CD4-positive, CD25-positive, alpha-beta regulatory T cell (primary cell): ENCODE data around the gene TTPAL. TPM values are rescaled to one million over a fixed set of nuclear protein-coding genes. Genes with fewer than 3 reads are reported as not detected.
A peak's percentile ranks its signal among the peaks of the same experiment; 100 is the strongest.

Experiments used
- ATAC-seq, 2 donors: fragments of 150-1000 bp; cut with Tn5 transposase; one replicate each; pipeline ENCODE4 v1.10.0; 2021; ENCODE audit warnings: low read depth in 2 of 2, moderate number of reproducible peaks in 2 of 2, moderate library complexity in 1 of 2
- DNase-seq, 3 donors: peaks; one replicate each; pipeline versions ENCODE4 v3.0.0 to v3.0.0-alpha.2; 2012 to 2022; ENCODE audit warnings: mixed read lengths in 1 of 3
- H3K27ac ChIP-seq: one replicate; pipeline ENCODE4 v1.7.0; 2013; ENCODE audit warnings: mild to moderate bottlenecking, low read length; ENCODE audit not compliant: insufficient read depth, poor library complexity, severe bottlenecking
- H3K27me3 ChIP-seq: one replicate; pipeline ENCODE4 v1.7.0; 2013; ENCODE audit warnings: low read length; ENCODE audit not compliant: control insufficient read depth, insufficient read depth
- H3K36me3 ChIP-seq: one replicate; pipeline ENCODE4 v1.7.0; 2013; ENCODE audit warnings: mild to moderate bottlenecking, low read length, moderate library complexity; ENCODE audit not compliant: control insufficient read depth, insufficient read depth
- H3K4me1 ChIP-seq: 2 replicates; pipeline ENCODE4 v1.7.0; 2013; ENCODE audit warnings: mild to moderate bottlenecking, low read length; ENCODE audit not compliant: insufficient read depth, control insufficient read depth, poor library complexity, severe bottlenecking
- H3K4me3 ChIP-seq: one replicate; pipeline ENCODE4 v1.7.0; 2013; ENCODE audit warnings: low read depth, mild to moderate bottlenecking, low read length, moderate library complexity
- H3K9me3 ChIP-seq, 2 experiments: 1 replicate in 1 of 2; 2 replicates in 1 of 2; pipeline ENCODE4 v1.7.0; 2013; ENCODE audit warnings: low read length in 2 of 2, mild to moderate bottlenecking in 1 of 2, moderate library complexity in 1 of 2; ENCODE audit not compliant: control insufficient read depth in 2 of 2
- H3K27ac Mint-ChIP-seq, 3 donors: one replicate each; pipeline ENCODE4 v1.8.0; 2020 to 2022; ENCODE audit warnings: mild to moderate bottlenecking in 3 of 3, mixed read lengths in 3 of 3, moderate library complexity in 2 of 3
- H3K27me3 Mint-ChIP-seq: one replicate; pipeline ENCODE4 v1.8.0; 2022; ENCODE audit warnings: mild to moderate bottlenecking, mixed read lengths
- H3K36me3 Mint-ChIP-seq: one replicate; pipeline ENCODE4 v1.8.0; 2020; ENCODE audit warnings: mixed read lengths
- H3K4me1 Mint-ChIP-seq, 4 donors: one replicate each; pipeline ENCODE4 v1.8.0; 2020 to 2022; ENCODE audit warnings: mixed read lengths in 4 of 4, mild to moderate bottlenecking in 1 of 4
- H3K4me3 Mint-ChIP-seq, 4 donors: one replicate each; pipeline ENCODE4 v1.8.0; 2020 to 2022; ENCODE audit warnings: mild to moderate bottlenecking in 4 of 4, mixed read lengths in 4 of 4, moderate library complexity in 3 of 4
- H3K9me3 Mint-ChIP-seq, 7 donors: one replicate each; pipeline ENCODE4 v1.8.0; 2020 to 2022; ENCODE audit warnings: mixed read lengths in 7 of 7, mild to moderate bottlenecking in 3 of 7, moderate library complexity in 2 of 7
- polyA plus RNA-seq, 4 donors: library from polyadenylated mRNA; unstranded; fragments of 300-500 nt; fragmentation: Illumina TruSeq; gene quantifications; one replicate each; pipeline ENCODE4 v1.2.3, GENCODE V29; 2021
- total RNA-seq: library from RNA; stranded (reverse); gene quantifications from one replicate; pipeline ENCODE4 v1.2.3, GENCODE V29; 2022

The TTPAL gene
- total and polyA plus RNA-seq, 5 donors from 2014 or later = 11.5 to 14.4 (median 13.2) TPM

- Mint-ChIP-seq H3K27ac (peak overlapping the region; percentile 42 to 86 (median 62)), H3K4me3 (no peak overlapping the region), H3K36me3 (peaks cover 57% of the 10 kb centered on the region), H3K4me1 (peaks cover 10 to 29% (median 19%) of the 10 kb centered on the region in 4 donors), H3K9me3 (no peaks in the 10 kb centered on the region), H3K27me3 (no peaks in the 10 kb centered on the region)
- Histone ChIP-seq H3K27me3 (no peaks in the 10 kb centered on the region), H3K27ac (no peak overlapping the region), H3K4me3 (no peak overlapping the region), H3K9me3 (no peaks in the 10 kb centered on the region), H3K4me1 (no peaks in the 10 kb centered on the region), H3K36me3 (peaks cover 79% of the 10 kb centered on the region)
- peak in 1 of 3 donors; percentile 26 for DNase-seq
- ATAC-seq = peak; percentile 80 to 82
Measured at GRCh38 chr20:44495802-44496481, 20.3 kb downstream of the TTPAL start.

GRCh38 chr20:44496976-44497375 is 21.3 kb downstream of the TTPAL start:
- Histone ChIP-seq H3K9me3 (no peaks in the 10 kb centered on the region), H3K36me3 (peaks cover 87% of the 10 kb centered on the region), H3K4me1 (no peaks in the 10 kb centered on the region), H3K27ac (no peak overlapping the region), H3K27me3 (no peaks in the 10 kb centered on the region), H3K4me3 (no peak overlapping the region)
- H3K27ac Mint-ChIP-seq = peak overlapping the region; percentile 25 to 45 (median 38)
- peaks cover 13 to 24% (median 16%) of the 10 kb centered on the region in 4 donors for H3K4me1 Mint-ChIP-seq
- ATAC-seq (peak in 1 of 2 donors; percentile 7), DNase-seq (no peak)
- H3K4me3 Mint-ChIP-seq = no peak overlapping the region
- peaks cover 59% of the 10 kb centered on the region for H3K36me3 Mint-ChIP-seq
- H3K27me3 Mint-ChIP-seq = no peaks in the 10 kb centered on the region
- no peaks in the 10 kb centered on the region for H3K9me3 Mint-ChIP-seq

GRCh38 chr20:44497761-44498160 is 22.1 kb downstream of the TTPAL start:
- no peaks in the 10 kb centered on the region for H3K4me1 ChIP-seq
- no peak for DNase-seq
- no peaks in the 10 kb centered on the region for H3K27me3 ChIP-seq
- H3K27ac ChIP-seq = no peak overlapping the region
- H3K36me3 Mint-ChIP-seq = peaks cover 62% of the 10 kb centered on the region
- no peaks in the 10 kb centered on the region for H3K27me3 Mint-ChIP-seq
- no peaks in the 10 kb centered on the region for H3K9me3 Mint-ChIP-seq
- ATAC-seq = no peak
- peaks cover 13 to 24% (median 17%) of the 10 kb centered on the region in 4 donors for H3K4me1 Mint-ChIP-seq
- peaks cover 88% of the 10 kb centered on the region for H3K36me3 ChIP-seq
- no peak overlapping the region for H3K4me3 Mint-ChIP-seq
- H3K9me3 ChIP-seq = no peaks in the 10 kb centered on the region
- peak overlapping the region; percentile 25 to 85 (median 40) for H3K27ac Mint-ChIP-seq
- H3K4me3 ChIP-seq = no peak overlapping the region

GRCh38 chr20:44500221-44500620 is 24.5 kb downstream of the TTPAL start:
- H3K9me3 Mint-ChIP-seq = no peaks in the 10 kb centered on the region
- H3K4me3 Mint-ChIP-seq = no peak overlapping the region
- no peak for DNase-seq
- no peaks in the 10 kb centered on the region for H3K27me3 ChIP-seq
- no peak for ATAC-seq
- H3K27me3 Mint-ChIP-seq = no peaks in the 10 kb centered on the region
- no peak overlapping the region for H3K27ac Mint-ChIP-seq
- no peak overlapping the region for H3K4me3 ChIP-seq
- H3K4me1 ChIP-seq = no peaks in the 10 kb centered on the region
- H3K27ac ChIP-seq = no peak overlapping the region
- peaks cover 65% of the 10 kb centered on the region for H3K36me3 Mint-ChIP-seq
- no peaks in the 10 kb centered on the region for H3K9me3 ChIP-seq
- peaks cover 94% of the 10 kb centered on the region for H3K36me3 ChIP-seq
- peaks cover 12 to 23% (median 17%) of the 10 kb centered on the region in 4 donors for H3K4me1 Mint-ChIP-seq

- Mint-ChIP-seq H3K9me3 (no peaks in the 10 kb centered on the region), H3K27ac (no peak overlapping the region), H3K36me3 (peaks cover 53% of the 10 kb centered on the region), H3K27me3 (no peaks in the 10 kb centered on the region), H3K4me1 (peaks cover 6 to 18% (median 12%) of the 10 kb centered on the region in 4 donors), H3K4me3 (no peak overlapping the region)
- Histone ChIP-seq H3K4me3 (no peak overlapping the region), H3K36me3 (peaks cover 92% of the 10 kb centered on the region), H3K27me3 (no peaks in the 10 kb centered on the region), H3K27ac (no peak overlapping the region), H3K4me1 (no peaks in the 10 kb centered on the region), H3K9me3 (no peaks in the 10 kb centered on the region)
- DNase-seq (no peak), ATAC-seq (no peak)
Measured at GRCh38 chr20:44501448-44501847, 25.8 kb downstream of the TTPAL start.

- no peaks in the 10 kb centered on the region for H3K27me3 ChIP-seq
- Mint-ChIP-seq H3K4me3 (no peak overlapping the region), H3K27ac (peak overlapping the region in 1 of 3 donors; percentile 11), H3K27me3 (no peaks in the 10 kb centered on the region), H3K36me3 (peaks cover 47% of the 10 kb centered on the region), H3K4me1 (peaks cover 3 to 11% (median 6%) of the 10 kb centered on the region in 4 donors), H3K9me3 (no peaks in the 10 kb centered on the region)
- H3K9me3 ChIP-seq = no peaks in the 10 kb centered on the region
- ATAC-seq (no peak), DNase-seq (no peak)
- no peak overlapping the region for H3K4me3 ChIP-seq
- no peak overlapping the region for H3K27ac ChIP-seq
- no peaks in the 10 kb centered on the region for H3K4me1 ChIP-seq
- H3K36me3 ChIP-seq = peaks cover 92% of the 10 kb centered on the region
Measured at GRCh38 chr20:44502968-44503367, 27.3 kb downstream of the TTPAL start.

- Mint-ChIP-seq H3K27ac (peak overlapping the region in 1 of 3 donors; percentile 20), H3K27me3 (no peaks in the 10 kb centered on the region), H3K4me3 (peak overlapping the region in 1 of 4 donors; percentile 76), H3K4me1 (peaks cover 0 to 6% (median 2%) of the 10 kb centered on the region in 4 donors), H3K9me3 (no peaks in the 10 kb centered on the region), H3K36me3 (peaks cover 40% of the 10 kb centered on the region)
- Histone ChIP-seq H3K27ac (no peak overlapping the region), H3K4me3 (no peak overlapping the region), H3K9me3 (no peaks in the 10 kb centered on the region), H3K4me1 (no peaks in the 10 kb centered on the region), H3K27me3 (no peaks in the 10 kb centered on the region), H3K36me3 (peaks cover 93% of the 10 kb centered on the region)
- DNase-seq (no peak), ATAC-seq (no peak)
Measured at GRCh38 chr20:44504402-44505307, 29.0 kb downstream of the TTPAL start.
